Measurements from ENCODE around the gene ADGRV1.

DNA sequence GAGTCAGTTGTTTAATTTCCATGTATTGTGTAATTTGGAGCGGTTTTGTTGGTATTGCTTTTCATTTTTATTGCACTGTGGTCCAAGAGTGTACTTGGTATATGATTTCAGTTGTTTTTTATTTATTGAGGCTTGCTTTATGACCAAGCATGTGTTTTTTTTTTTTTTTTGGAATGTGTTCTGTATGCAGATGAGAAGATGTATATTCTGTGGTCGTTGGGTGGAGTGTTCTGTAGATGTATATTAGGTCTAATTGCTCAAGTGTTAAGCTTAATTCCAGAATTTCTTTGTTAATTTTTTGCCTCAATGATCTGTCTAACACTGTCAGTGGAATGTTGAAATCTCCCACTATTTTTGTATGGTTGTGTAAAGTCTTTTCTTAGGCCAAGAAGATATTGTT lies 23.4 kb downstream of the ADGRV1 start:
- TF ChIP-seq, protein P1, sequence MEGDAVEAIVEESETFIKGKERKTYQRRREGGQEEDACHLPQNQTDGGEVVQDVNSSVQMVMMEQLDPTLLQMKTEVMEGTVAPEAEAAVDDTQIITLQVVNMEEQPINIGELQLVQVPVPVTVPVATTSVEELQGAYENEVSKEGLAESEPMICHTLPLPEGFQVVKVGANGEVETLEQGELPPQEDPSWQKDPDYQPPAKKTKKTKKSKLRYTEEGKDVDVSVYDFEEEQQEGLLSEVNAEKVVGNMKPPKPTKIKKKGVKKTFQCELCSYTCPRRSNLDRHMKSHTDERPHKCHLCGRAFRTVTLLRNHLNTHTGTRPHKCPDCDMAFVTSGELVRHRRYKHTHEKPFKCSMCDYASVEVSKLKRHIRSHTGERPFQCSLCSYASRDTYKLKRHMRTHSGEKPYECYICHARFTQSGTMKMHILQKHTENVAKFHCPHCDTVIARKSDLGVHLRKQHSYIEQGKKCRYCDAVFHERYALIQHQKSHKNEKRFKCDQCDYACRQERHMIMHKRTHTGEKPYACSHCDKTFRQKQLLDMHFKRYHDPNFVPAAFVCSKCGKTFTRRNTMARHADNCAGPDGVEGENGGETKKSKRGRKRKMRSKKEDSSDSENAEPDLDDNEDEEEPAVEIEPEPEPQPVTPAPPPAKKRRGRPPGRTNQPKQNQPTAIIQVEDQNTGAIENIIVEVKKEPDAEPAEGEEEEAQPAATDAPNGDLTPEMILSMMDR (IDR thresholded peaks at IDR 0.05): no peak
- TF ChIP-seq ZFX (IDR thresholded peaks at IDR 0.05; ENCODE audit: borderline replicate concordance): no peak

All from 22Rv1 (cell line).